Hepatocyte (in vitro differentiated cells): ENCODE data around the gene ADA. TPM values are rescaled to one million over a fixed set of nuclear protein-coding genes. Genes with fewer than 3 reads are reported as not detected.
A peak's percentile ranks its signal among the peaks of the same experiment; 100 is the strongest.

Source experiments
- DNase-seq: peaks from one replicate; pipeline ENCODE4 v3.0.0-alpha.2; 2016; ENCODE audit warnings: low spot score
- H2AFZ ChIP-seq: fragments of 200-600 bp; sonication (generic); 2 replicates; pipeline ENCODE4 v1.6.0; 2016; ENCODE audit warnings: antibody characterized with exemption, mild to moderate bottlenecking
- H3K27ac ChIP-seq: fragments of 200-600 bp; sonication (generic); 2 replicates; pipeline ENCODE4 v1.5.1; 2016; ENCODE audit warnings: mild to moderate bottlenecking
- H3K27me3 ChIP-seq: fragments of 200-600 bp; sonication (generic); 2 replicates; pipeline ENCODE4 v1.6.1; 2016
- H3K36me3 ChIP-seq: fragments of 200-600 bp; sonication (generic); replicated peaks from 2 replicates; pipeline ENCODE4 v1.5.1; 2016; ENCODE audit warnings: low read depth; ENCODE audit not compliant: insufficient read depth
- H3K4me1 ChIP-seq: fragments of 200-600 bp; sonication (generic); 2 replicates; pipeline ENCODE4 v1.5.1; 2016; ENCODE audit warnings: mild to moderate bottlenecking, moderate library complexity; ENCODE audit not compliant: insufficient read depth
- H3K4me2 ChIP-seq: fragments of 200-600 bp; sonication (generic); 2 replicates; pipeline ENCODE4 v1.6.0; 2016
- H3K4me3 ChIP-seq: fragments of 200-600 bp; sonication (generic); 2 replicates; pipeline ENCODE4 v1.5.1; 2016; ENCODE audit warnings: mild to moderate bottlenecking
- H3K79me2 ChIP-seq: fragments of 200-600 bp; sonication (generic); 2 replicates; pipeline ENCODE4 v1.6.0; 2017; ENCODE audit warnings: mild to moderate bottlenecking
- H3K9me2 ChIP-seq: fragments of 200-600 bp; sonication (generic); replicated peaks from 2 replicates; pipeline ENCODE4 v1.6.0; 2017; ENCODE audit warnings: mild to moderate bottlenecking; ENCODE audit not compliant: insufficient read depth
- H3K9me3 ChIP-seq: fragments of 200-600 bp; sonication (generic); 2 replicates; pipeline ENCODE4 v1.5.1; 2016; ENCODE audit warnings: low read depth, mild to moderate bottlenecking
- H4K20me1 ChIP-seq: fragments of 200-600 bp; sonication (generic); 2 replicates; pipeline ENCODE4 v1.6.0; 2016; ENCODE audit warnings: mild to moderate bottlenecking; ENCODE audit not compliant: insufficient read depth, poor library complexity, severe bottlenecking
- EZH2 ChIP-seq: fragments of 200-600 bp; sonication (generic); IDR thresholded peaks from 2 replicates; pipeline ENCODE4 v1.6.1; 2016; ENCODE audit warnings: antibody characterized with exemption, mild to moderate bottlenecking, borderline replicate concordance
- EZH2phosphoT487 ChIP-seq: fragments of 200-600 bp; sonication (generic); IDR thresholded peaks from one replicate; pipeline ENCODE4 v1.6.1; 2018; ENCODE audit warnings: antibody characterized with exemption, mild to moderate bottlenecking, low read depth, moderate library complexity; ENCODE audit not compliant: unreplicated experiment, severe bottlenecking
- WGBS: methylation state at CpG from one replicate; pipeline ENCODE4 v1.1.6; 2016; ENCODE audit warnings: low lambda C conversion rate; ENCODE audit errors: missing lambda C conversion rate; 5-methylcytosine and 5-hydroxymethylcytosine counted together
- polyA plus RNA-seq: library from polyadenylated mRNA; unstranded; fragments of >200 nt; fragmentation: Nextera tagmentation; extraction: Ambion mirVana; gene quantifications from 2 replicates; pipeline ENCODE4 v1.2.1, GENCODE V29; 2016
- total RNA-seq: library from RNA; depleted of rRNA; stranded (reverse); fragments of >200 nt; gene quantifications from 2 replicates; pipeline ENCODE4 v1.2.3, GENCODE V29; 2014
- TF ChIP-seq, protein P1 (sequence below): fragments of 200-600 bp; sonication (generic); IDR thresholded peaks from 2 replicates; pipeline ENCODE4 v1.5.1; 2016; ENCODE audit warnings: antibody characterized with exemption, mild to moderate bottlenecking; ENCODE audit not compliant: poor library complexity

Gene ADA
- total and polyA plus RNA-seq, 2 experiments from 2014 or later, result 10.4 to 13.5 TPM

DNA sequence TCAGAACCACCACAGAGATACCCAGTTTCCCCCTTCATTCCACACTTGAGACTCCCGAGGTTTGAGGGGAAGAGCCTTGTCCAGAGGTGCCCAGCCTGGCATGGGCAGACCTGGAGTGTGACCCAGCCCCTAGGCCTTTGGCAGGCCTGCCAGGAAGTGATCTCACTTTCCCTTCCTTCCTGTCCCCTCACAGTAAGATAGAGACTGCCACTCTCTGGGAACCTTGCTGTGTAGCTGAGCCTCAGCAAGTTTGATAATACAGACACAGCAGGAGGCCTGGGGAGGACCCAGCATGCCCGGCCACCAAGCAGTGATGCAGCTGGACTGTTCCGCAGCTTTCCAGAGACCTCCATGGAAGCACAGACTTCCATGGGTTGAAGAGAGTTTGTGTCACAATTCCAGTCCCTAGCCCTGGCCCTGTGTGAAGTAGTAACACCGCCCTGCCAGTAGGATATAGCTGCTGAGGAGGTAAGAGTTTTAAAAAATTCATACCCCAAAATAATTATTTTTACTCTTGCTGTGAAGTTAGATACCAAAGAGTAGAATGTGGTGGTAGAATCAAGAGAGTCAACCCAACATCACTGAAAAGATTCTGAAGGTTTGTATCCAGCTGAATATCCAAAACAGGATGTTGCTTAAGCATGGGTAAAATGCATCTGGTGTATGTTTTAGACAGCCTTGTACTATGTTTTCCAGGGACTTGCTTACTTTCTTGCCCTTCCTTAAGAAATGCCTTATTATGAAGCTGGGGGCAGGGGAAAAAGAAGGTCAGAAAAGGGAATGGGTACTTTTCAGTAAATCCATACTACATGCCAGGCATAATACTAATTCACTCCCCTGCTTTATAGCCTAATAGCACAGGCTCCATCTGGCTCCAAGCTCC, 52.8 kb downstream of the ADA start:
- H3K27me3 ChIP-seq, result no peaks in the 10 kb centered on the region
- H3K9me2 ChIP-seq, result no peaks in the 10 kb centered on the region
- H3K27ac ChIP-seq, result peak overlapping the region; percentile 54
- H4K20me1 ChIP-seq, result no peaks in the 10 kb centered on the region
- WGBS, result 85% methylated on average over 4 of the region's 4 CpGs
- peaks cover 21% of the 10 kb centered on the region for H3K79me2 ChIP-seq
- TF ChIP-seq EZH2 (no peak), EZH2phosphoT487 (no peak)
- TF ChIP-seq, protein P1, sequence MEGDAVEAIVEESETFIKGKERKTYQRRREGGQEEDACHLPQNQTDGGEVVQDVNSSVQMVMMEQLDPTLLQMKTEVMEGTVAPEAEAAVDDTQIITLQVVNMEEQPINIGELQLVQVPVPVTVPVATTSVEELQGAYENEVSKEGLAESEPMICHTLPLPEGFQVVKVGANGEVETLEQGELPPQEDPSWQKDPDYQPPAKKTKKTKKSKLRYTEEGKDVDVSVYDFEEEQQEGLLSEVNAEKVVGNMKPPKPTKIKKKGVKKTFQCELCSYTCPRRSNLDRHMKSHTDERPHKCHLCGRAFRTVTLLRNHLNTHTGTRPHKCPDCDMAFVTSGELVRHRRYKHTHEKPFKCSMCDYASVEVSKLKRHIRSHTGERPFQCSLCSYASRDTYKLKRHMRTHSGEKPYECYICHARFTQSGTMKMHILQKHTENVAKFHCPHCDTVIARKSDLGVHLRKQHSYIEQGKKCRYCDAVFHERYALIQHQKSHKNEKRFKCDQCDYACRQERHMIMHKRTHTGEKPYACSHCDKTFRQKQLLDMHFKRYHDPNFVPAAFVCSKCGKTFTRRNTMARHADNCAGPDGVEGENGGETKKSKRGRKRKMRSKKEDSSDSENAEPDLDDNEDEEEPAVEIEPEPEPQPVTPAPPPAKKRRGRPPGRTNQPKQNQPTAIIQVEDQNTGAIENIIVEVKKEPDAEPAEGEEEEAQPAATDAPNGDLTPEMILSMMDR, result no peak
- no peaks in the 10 kb centered on the region for H3K9me3 ChIP-seq
- H3K4me3 ChIP-seq, result no peak overlapping the region
- H3K4me2 ChIP-seq, result no peak overlapping the region
- H3K4me1 ChIP-seq, result peaks cover 16% of the 10 kb centered on the region
- H3K36me3 ChIP-seq, result no peaks in the 10 kb centered on the region
- DNase-seq, result no peak
- no peak overlapping the region for H2AFZ ChIP-seq

DNA sequence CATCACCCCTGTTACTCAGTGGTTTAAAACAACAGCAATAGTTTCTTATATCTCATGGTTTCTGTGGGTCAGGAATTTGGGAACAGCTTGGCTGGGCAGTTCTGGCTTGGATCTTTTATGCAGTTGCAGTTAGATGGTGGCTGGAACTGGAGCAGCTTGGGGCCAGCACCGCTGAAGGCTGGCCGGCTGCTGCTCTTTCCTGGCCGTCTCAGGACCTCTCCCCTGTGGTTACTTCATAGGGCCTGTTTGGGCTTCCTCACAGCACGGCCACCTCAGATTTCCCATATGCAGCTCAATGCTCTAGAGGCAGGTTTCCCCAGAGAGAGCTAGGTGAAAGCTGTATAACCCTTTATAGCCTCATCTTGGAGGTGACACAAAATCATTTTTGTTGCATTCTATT, 53.6 kb downstream of the ADA start:
- Histone ChIP-seq H3K27me3 (no peaks in the 10 kb centered on the region), H3K79me2 (peaks cover 14% of the 10 kb centered on the region), H3K4me1 (peaks cover 16% of the 10 kb centered on the region), H2AFZ (no peak overlapping the region), H4K20me1 (no peaks in the 10 kb centered on the region), H3K9me2 (no peaks in the 10 kb centered on the region), H3K36me3 (no peaks in the 10 kb centered on the region), H3K27ac (peak overlapping the region; percentile 54), H3K4me2 (no peak overlapping the region), H3K9me3 (no peaks in the 10 kb centered on the region), H3K4me3 (no peak overlapping the region)
- TF ChIP-seq, protein P1, result no peak
- TF ChIP-seq EZH2phosphoT487 (no peak), EZH2 (no peak)
- 90% methylated on average over 4 of the region's 4 CpGs for WGBS
- no peak for DNase-seq

DNA sequence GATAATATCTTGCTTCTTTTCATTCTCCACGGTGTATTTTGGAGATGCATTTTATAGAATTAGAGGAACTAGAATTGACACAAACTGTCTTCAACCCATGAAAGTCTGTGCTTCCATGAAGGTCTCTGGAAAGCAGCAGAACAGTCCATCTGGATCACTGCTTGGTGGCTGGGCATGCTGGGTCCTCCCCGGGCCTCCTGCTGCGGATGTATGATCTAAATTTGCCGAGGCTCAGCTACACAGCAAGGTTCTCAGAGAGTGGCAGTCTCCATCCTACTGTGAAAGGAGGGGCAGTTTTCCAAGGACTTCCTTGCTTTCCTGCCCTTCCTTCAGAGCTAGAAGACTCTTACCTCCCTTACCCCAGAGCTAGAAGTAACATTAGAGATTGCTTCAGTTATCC, 54.0 kb downstream of the ADA start:
- WGBS, result 88% methylated on average over 4 of the region's 4 CpGs
- Histone ChIP-seq H3K27me3 (no peaks in the 10 kb centered on the region), H2AFZ (no peak overlapping the region), H3K4me3 (no peak overlapping the region), H3K4me2 (no peak overlapping the region), H3K36me3 (no peaks in the 10 kb centered on the region), H3K79me2 (peaks cover 13% of the 10 kb centered on the region), H3K27ac (no peak overlapping the region), H3K9me3 (no peaks in the 10 kb centered on the region), H4K20me1 (no peaks in the 10 kb centered on the region), H3K9me2 (no peaks in the 10 kb centered on the region), H3K4me1 (peaks cover 16% of the 10 kb centered on the region)
- TF ChIP-seq EZH2phosphoT487 (no peak), EZH2 (no peak)
- TF ChIP-seq, protein P1, result no peak
- no peak for DNase-seq
